Breast epithelium (tissue), 4 donors: ENCODE measurements around the gene SGTA. TPM values are rescaled to one million over a fixed set of nuclear protein-coding genes. Genes with fewer than 3 reads are reported as not detected.
"Not testable (repeated sequence)": the region's sequence is repeated elsewhere in the genome, so short reads cannot be mapped to it uniquely, and the experiment has no call there.

Experiments
- DNase-seq, 2 donors: peaks; one replicate each; pipeline ENCODE4 v3.0.0-alpha.2; 2019; ENCODE audit warnings: low spot score in 2 of 2
- H3K27ac ChIP-seq, 2 donors: fragments of 200-600 bp; sonication (generic) in 1 of 2; one replicate each; pipeline ENCODE4 v1.5.1; 2016 to 2019; ENCODE audit warnings: mild to moderate bottlenecking in 1 of 2
- H3K27me3 ChIP-seq, 2 donors: fragments of 200-600 bp; sonication (generic) in 1 of 2; one replicate each; pipeline versions ENCODE4 v1.5.1 to v1.6.0; 2017 to 2019; ENCODE audit warnings: control low read depth in 1 of 2, mild to moderate bottlenecking in 1 of 2
- H3K36me3 ChIP-seq: fragments of 200-600 bp; one replicate; pipeline ENCODE4 v1.5.1; 2019
- H3K4me1 ChIP-seq, 2 donors: fragments of 200-600 bp; sonication (generic); one replicate each; pipeline ENCODE4 v1.5.1; 2016 to 2019; ENCODE audit warnings: control low read depth in 1 of 2
- H3K4me3 ChIP-seq, 3 donors: fragments of 200-600 bp; sonication (generic); 1 replicate in 2 of 3; 2 replicates in 1 of 3; pipeline ENCODE4 v1.5.1; 2016 to 2019; ENCODE audit warnings: mild to moderate bottlenecking in 3 of 3, moderate library complexity in 2 of 3
- H3K9me3 ChIP-seq, 2 donors: fragments of 200-600 bp; sonication (generic) in 1 of 2; one replicate each; pipeline ENCODE4 v1.5.1; 2016 to 2019; ENCODE audit warnings: control low read depth in 1 of 2
- CTCF ChIP-seq, 3 donors: fragments of 450-650 bp; IDR thresholded peaks; one replicate each; pipeline ENCODE4 v1.5.1; 2016 to 2017; ENCODE audit warnings: antibody characterized with exemption in 3 of 3, mild to moderate bottlenecking in 3 of 3, moderate library complexity in 3 of 3
- POLR2A ChIP-seq: fragments of 450-650 bp; IDR thresholded peaks from one replicate; pipeline ENCODE4 v1.6.1; 2016; ENCODE audit warnings: antibody characterized with exemption, mild to moderate bottlenecking, moderate library complexity
- POLR2AphosphoS5 ChIP-seq, 3 donors: sonication (generic); formaldehyde crosslinking; IDR thresholded peaks; one replicate each; pipeline ENCODE4 v1.6.1; 2017; ENCODE audit warnings: antibody characterized with exemption in 3 of 3
- intact Hi-C: fragments of 100-400 bp; cut with DNase I; formaldehyde crosslinking; loops from one replicate; pipeline ENCODE4 v1.15.1; 2023; ENCODE audit warnings: low total_unique reads
- total RNA-seq, 3 donors: library from RNA; depleted of rRNA; stranded (reverse); fragments of >200 nt; gene quantifications; one replicate each; pipeline ENCODE4 v1.1.0, GENCODE V29; 2016

The SGTA gene
- total RNA-seq, 3 donors from 2014 or later = 40.3 to 45.2 (median 42.1) TPM

GRCh38 chr19:2797280-2797679 lies 14.2 kb upstream of the SGTA start:
- no peaks in the 10 kb centered on the region for H3K4me1 ChIP-seq
- H3K27me3 ChIP-seq = no peaks in the 10 kb centered on the region
- TF ChIP-seq POLR2A = no peak
- no peak for TF ChIP-seq POLR2AphosphoS5 (IDR thresholded peaks at IDR 0.05)
- TF ChIP-seq CTCF (IDR thresholded peaks at IDR 0.05) = no peak
- DNase-seq = no peak
- no peaks in the 10 kb centered on the region for H3K36me3 ChIP-seq
- H3K9me3 ChIP-seq = no peaks in the 10 kb centered on the region
- no peak overlapping the region for H3K27ac ChIP-seq
- no peak overlapping the region for H3K4me3 ChIP-seq
- intact Hi-C loops = no loop called here

DNA sequence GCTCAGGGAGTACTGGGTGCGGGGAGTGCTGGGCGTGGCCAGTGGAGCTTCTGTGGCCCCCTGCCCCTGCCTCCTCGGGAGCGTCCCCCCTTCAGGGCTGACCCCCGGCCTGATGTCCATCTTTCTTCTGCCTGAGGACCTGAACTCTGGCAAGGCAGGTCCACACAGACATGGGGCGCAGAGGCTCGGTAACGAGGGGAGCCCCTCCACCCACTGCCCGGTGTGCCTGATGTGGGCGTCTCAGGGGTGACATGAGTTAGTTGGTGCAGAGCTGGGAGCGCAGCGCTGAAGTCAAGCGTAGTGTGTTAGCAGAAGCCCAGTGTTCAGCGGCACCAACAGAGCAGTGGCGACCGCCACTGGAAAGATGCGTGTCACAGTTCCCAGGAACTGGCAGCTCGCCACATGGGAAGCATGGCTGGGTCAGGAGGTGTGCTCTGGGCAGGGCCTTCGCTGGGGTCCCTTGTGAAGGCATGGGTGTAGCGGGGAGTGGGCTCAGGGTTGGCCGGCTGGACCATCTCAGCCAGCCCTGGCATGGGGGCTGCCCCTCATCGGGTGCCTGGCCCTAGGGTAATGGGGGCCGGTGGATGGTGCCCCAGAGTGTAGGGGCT lies 13.7 kb upstream of the SGTA start:
- no peaks in the 10 kb centered on the region for H3K4me1 ChIP-seq
- DNase-seq = no peak
- H3K4me3 ChIP-seq = no peak overlapping the region
- H3K9me3 ChIP-seq = no peaks in the 10 kb centered on the region
- TF ChIP-seq POLR2A (no peak), POLR2AphosphoS5 (IDR thresholded peaks at IDR 0.05) (no peak)
- H3K27me3 ChIP-seq = no peaks in the 10 kb centered on the region
- intact Hi-C loops = no loop called here
- H3K36me3 ChIP-seq = no peaks in the 10 kb centered on the region
- no peak overlapping the region for H3K27ac ChIP-seq

GRCh38 chr19:2795827-2796658 lies 13.0 kb upstream of the SGTA start:
- no peak for DNase-seq
- no peaks in the 10 kb centered on the region for H3K4me1 ChIP-seq
- H3K36me3 ChIP-seq = no peaks in the 10 kb centered on the region
- no peaks in the 10 kb centered on the region for H3K9me3 ChIP-seq
- intact Hi-C loops = no loop called here
- TF ChIP-seq POLR2A = no peak
- H3K27me3 ChIP-seq = no peaks in the 10 kb centered on the region
- no peak overlapping the region for H3K27ac ChIP-seq
- no peak overlapping the region for H3K4me3 ChIP-seq

DNA sequence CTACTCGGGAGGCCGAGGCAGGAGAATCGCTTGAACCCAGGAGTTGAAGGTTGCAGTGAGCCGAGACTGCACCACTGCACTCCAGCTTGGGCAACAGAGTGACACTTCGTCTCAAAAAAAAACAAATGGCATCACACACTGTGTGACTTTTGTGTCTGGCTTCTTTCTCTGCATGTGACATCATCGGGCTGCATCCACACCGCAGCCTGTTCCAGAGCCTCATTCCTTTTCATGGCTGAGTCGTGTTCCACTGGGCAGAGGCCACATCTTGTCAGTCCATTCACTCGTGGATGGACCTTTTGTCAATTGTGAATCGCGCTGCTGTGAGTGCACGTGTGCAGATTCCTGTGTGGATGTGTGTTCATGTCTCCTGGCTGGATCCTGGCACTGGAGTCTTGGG lies 10.5 kb upstream of the SGTA start:
- TF ChIP-seq POLR2A (no peak), CTCF (IDR thresholded peaks at IDR 0.05) (no peak), POLR2AphosphoS5 (IDR thresholded peaks at IDR 0.05) (no peak)
- Histone ChIP-seq H3K4me3 (no peak overlapping the region), H3K36me3 (no peaks in the 10 kb centered on the region), H3K27me3 (no peaks in the 10 kb centered on the region), H3K9me3 (no peaks in the 10 kb centered on the region), H3K27ac (no peak overlapping the region), H3K4me1 (no peaks in the 10 kb centered on the region)
- intact Hi-C loops = no loop called here
- no peak for DNase-seq

- no peaks in the 10 kb centered on the region for H3K9me3 ChIP-seq
- DNase-seq = no peak
- no peak overlapping the region for H3K27ac ChIP-seq
- no peaks in the 10 kb centered on the region for H3K36me3 ChIP-seq
- no peaks in the 10 kb centered on the region for H3K4me1 ChIP-seq
- no peak for TF ChIP-seq POLR2A
- no peak for TF ChIP-seq CTCF (IDR thresholded peaks at IDR 0.05)
- no peak for TF ChIP-seq POLR2AphosphoS5 (IDR thresholded peaks at IDR 0.05)
- H3K4me3 ChIP-seq = no peak overlapping the region
- H3K27me3 ChIP-seq = no peaks in the 10 kb centered on the region
- intact Hi-C loops = no loop called here
These were observed 10.1 kb upstream of the SGTA start for GRCh38 chr19:2793126-2793525.

- H3K4me1 ChIP-seq, H3K27ac ChIP-seq, DNase-seq, H3K9me3 ChIP-seq, H3K36me3 ChIP-seq, H3K27me3 ChIP-seq, intact Hi-C loops, H3K4me3 ChIP-seq: not testable (repeated sequence)
These were observed 9.6 kb upstream of the SGTA start for GRCh38 chr19:2792666-2793065.
